GM18907 (cell line): ENCODE measurements around the gene ARHGAP22.

ENCODE experiments used
- ATAC-seq: cut with Tn5 transposase; IDR thresholded peaks from one replicate; pipeline ENCODE4 v1.9.1; 2021; ENCODE audit warnings: mild to moderate bottlenecking, moderate library complexity; ENCODE audit not compliant: unreplicated experiment

The ARHGAP22 gene

GRCh38 chr10:48517482-48517881 is 87.4 kb downstream of the ARHGAP22 start:
- no peak for ATAC-seq

- no peak for ATAC-seq
Measured at GRCh38 chr10:48516911-48517310, 88.0 kb downstream of the ARHGAP22 start.

DNA sequence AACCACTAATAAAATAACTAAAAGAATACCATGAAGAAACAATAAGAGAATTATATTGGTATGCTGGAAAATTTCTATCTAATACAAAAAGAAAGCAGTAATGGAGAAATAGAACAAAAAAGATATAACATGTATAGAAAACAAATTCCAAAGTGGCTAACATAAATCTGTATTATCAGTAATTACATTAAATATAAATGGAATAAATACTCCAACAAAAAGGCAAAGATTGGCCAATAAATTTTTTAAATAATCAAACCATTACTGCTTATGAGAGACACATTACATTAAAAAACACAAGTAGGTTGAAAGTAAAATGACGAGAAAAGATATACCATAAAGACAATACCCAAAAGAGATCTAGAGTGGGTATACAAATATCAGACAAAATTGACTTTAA is 90.0 kb downstream of the ARHGAP22 start:
- no peak for ATAC-seq

GRCh38 chr10:48514255-48514654 is 90.6 kb downstream of the ARHGAP22 start:
- ATAC-seq: no peak

- ATAC-seq: no peak
Measured at GRCh38 chr10:48512861-48513260, 92.0 kb downstream of the ARHGAP22 start.

- no peak for ATAC-seq
Measured at GRCh38 chr10:48511875-48512231, 93.0 kb downstream of the ARHGAP22 start.

- ATAC-seq: no peak
Measured at GRCh38 chr10:48511066-48511874, 93.6 kb downstream of the ARHGAP22 start.

DNA sequence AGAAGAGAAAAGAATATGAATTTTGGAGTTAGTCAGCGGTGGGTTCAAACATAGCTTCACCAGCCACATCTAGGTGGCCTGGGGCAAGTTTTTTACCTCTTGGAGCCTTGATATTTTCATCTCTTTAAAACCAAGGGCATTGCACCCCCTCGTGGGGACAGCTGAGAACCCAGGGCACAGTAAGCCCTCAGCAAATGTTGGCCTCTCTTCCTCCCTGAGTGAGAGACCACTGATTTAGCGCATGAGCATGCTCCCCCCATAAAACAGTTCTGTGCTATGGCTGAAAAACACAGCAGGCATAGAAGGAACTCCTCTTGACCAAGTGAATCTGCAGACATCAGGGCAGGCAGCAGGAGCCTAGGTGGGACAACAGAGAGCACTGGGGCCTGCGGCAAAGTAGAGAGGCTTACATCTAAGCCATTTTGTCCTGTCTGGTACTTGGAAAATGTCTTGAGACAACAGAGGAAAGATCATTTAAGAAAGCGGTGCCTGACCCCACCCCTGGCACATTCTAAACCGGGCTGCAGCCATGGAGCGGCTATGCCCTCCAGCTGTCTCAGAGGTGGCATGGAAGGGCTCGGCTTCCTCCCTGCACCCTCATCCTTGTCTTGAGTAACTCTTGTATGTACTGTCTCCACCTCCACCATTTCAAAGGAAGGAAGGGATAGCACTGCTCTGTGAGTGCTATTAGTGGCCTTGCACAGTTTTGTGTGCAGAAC is 94.7 kb downstream of the ARHGAP22 start:
- ATAC-seq: no peak

- no peak for ATAC-seq
Measured at GRCh38 chr10:48508791-48509772, 95.8 kb downstream of the ARHGAP22 start.

DNA sequence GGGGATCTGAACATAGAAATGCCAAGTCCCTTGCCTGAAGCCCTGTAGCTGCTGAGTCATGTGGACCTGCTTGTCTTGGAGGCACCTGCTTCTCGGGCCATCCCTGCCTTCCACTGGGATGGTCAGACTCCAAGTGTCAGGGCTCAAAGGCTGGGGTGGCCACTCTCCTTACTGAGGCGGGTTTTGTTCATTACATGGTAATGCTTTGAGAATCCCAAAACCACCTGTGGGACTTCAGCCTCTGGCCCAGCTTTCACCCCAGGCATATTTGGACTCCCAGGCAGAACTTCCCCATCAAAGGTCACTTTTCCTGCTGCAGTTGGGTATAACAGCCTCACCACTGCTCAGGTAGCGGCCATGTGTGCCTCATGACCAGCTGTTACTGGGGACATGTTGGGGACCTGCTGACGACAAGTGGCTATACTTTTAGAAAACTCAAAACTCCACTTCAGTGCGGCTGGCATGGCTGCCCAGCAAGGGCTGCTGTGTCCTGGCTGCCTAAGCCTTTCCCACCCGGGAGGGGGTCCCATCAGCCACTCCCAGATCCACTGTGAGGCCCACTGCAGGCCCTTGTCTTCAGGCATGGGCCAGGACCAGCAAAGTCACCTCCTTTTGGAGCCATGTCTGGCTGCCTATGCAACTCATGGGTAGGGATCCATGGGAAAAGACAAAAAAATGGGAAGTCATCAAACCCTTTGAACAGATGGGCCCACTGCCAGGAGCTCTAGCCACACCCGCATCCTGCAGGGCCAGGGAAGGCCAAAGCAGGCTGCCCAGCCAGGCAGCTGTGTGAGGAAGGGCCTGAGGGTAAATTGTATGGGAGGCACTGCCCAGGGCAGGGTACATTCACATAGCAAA is 96.7 kb downstream of the ARHGAP22 start:
- no peak for ATAC-seq

DNA sequence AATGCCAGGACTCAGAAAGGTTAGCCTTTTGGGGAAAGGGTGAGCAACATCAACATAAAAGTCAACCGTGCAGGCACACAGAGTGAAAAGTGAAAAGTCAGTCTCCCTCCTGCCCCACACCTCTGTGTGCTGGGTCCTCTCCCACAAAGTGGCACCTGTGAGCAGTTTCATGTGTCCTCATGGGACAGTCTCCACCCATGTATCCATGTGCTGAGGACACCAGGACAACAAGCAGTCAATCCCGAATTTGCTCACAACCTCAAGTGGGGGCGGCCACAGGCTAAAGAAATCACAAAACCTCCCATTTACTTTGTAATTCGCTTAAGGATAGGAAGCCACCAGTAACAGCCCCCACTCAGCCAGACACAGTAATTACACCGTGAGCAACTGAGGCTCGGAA is 97.4 kb downstream of the ARHGAP22 start:
- ATAC-seq: no peak

DNA sequence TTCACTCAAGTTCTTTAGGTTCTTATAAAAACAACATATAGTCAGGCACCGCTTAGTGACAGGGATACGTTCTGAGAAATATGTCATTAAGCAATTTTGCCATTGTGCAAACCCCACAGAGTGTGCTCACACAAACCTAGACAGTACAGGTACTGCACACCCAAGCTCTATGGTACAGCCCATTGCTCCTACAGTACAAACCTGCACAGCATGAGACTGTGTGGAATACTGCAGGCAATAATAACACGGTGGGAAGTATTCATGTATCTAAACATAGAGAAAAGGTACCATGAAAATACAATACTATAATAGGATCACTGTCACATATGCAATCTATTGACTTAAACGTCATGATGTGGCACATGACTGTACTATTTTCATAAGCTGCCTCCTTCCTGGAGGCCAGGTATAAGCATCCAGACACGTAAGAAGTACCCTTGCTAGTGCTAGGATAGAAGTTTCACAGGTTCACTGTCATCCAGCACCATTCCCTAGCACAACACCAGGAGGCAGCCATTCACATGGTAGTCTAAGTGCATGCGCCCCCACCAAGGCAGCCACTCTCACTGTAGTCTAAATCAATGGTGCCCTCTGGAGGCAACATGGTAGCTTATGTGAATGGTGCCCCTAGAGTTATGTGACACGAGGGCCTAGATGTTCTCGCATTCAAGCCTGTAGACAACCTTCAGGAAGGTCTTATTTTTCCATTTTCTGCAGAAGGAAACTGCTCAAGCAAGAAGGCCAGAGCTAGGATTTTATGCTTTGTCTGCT is 98.5 kb downstream of the ARHGAP22 start:
- no peak for ATAC-seq

DNA sequence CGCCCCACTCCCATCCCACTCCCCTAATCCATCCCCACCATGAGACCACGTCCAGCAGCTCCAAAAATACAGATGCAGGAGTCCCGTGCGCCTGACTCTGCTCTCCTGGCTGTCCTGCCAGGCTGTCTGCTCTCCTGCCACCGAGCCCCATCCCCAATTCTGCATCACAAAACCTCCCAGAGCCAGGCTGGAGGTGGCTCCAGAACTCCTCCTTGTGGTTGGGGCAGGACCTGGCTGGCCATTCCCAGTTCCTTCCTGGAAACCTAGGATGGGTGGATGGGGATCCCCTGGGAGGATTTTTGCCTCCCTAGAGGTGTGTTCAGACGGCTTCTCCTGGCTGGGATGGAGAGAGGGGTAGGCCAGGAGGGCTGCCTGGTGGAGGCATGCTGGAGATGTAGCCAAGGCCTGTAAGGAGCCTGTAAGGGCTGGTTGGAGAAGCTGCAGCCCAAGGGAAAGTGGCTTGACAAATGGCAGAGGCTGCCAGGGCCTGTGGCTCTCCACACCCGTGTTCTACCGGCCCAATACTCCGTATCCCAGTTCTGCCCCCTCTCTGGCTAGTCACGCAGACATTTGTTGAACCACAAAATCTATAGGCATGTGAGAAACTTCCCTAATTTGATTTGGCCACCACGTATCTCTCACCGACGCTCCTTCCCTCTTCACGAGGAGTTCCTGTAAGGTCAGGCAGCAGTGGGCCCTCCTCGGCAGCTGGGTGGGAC is 99.3 kb downstream of the ARHGAP22 start:
- no peak for ATAC-seq

GRCh38 chr10:48504141-48504885 is 100.6 kb downstream of the ARHGAP22 start:
- no peak for ATAC-seq

DNA sequence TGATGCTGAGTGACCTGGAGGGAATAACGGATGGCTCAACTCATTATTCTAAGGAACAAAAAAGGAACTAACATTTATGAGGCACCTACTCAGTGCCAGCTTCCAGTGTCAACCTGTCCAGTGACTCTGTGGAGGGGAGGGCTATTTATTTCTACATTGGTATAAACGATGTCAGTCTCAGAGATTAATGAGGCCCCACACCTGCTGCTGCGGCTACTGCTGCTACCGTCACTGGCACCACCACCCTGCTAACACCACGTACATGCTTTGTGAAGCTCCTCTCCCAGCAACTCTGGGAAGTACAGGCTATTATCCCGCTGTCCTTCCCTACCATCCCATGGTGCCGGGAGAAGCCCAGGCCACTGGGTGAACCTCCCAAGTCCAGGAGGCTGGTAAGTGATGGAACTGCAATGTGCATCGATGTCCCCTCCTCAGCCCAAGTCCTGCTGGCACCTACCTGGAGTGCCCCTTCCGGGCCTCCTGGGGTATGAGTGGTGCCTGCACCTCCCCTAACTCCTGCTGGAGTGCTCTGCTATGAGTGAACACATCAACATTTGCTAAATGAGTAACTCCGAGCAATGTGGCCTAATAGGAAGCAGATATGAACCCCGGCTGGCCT is 101.5 kb downstream of the ARHGAP22 start:
- ATAC-seq: no peak

DNA sequence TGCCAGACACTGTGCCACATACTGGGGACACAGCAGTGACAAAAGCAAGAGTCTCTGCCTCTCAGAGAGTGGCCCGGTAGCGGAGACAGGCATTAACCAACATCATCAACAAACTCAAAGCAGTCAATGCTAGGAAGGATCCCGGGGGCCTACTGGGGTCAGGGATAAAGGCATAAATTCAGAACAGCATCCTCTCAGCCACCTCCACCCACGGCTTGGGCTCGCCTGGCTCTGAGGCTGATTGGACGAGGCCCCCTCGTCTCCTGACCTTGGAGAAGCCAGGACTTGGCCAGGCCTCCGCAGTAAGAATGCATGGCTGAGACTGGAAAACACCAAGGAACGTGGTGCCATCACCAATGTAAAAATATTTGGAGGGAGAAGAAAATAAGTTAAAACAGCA is 102.1 kb downstream of the ARHGAP22 start:
- no peak for ATAC-seq

DNA sequence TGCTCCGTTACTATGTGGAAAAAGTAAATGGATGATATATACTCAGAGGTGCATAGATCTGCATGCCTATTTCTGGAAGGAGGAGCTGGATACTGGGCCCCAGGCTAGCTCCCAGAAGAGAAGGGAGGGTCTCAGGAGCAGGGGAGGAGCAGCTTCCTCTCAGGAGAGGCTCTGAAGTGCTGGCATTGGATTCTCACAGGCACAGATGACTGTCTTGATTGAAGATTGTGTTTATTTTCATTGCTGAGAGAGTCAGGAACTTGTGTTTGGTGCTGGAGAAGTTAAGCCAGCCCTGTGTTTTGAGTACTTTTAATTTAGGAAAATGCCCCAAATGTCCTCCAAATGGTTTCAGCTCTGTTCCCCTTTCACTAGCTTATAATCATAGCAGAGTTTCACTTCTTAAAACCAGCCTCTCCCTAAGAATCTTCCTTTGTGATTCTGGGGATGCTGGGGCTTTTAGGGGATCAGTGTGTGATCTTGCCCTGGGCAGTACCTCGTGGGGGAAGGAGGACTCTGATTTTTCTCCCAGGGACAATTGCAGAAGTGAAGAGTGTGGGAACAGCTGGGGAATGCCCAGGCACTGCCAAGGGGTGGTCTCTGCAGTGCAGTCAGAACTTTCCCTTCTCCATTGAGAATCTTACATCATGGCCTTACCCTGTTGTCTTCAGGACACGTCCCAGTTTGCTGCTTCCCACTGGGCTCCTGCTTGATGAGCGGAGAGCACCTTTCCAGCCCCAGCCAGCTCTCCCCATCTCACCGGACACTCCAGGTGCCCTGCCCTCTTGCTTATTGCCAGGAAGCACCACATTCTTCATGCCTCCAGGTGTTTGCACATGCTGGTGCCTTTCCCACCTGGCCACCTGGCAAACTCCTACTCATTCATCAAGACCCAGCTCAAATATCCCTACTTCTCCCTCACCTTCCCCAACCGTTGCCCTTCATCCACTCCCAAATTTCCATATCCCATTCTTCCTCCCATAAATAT is 102.8 kb downstream of the ARHGAP22 start:
- ATAC-seq: no peak
